Tibial nerve (tissue), 4 donors: ENCODE results near the gene MRPL9.

Experiments used
- EP300 ChIP-seq, 2 donors: sonication (generic); formaldehyde crosslinking; IDR thresholded peaks; one replicate each; pipeline ENCODE4 v1.6.1; 2017; ENCODE audit warnings: antibody characterized with exemption in 2 of 2, mild to moderate bottlenecking in 1 of 2
- POLR2A ChIP-seq, 2 donors: fragments of 450-650 bp; IDR thresholded peaks; one replicate each; pipeline ENCODE4 v1.6.1; 2017; ENCODE audit warnings: antibody characterized with exemption in 2 of 2, mild to moderate bottlenecking in 2 of 2, moderate library complexity in 2 of 2
- TF ChIP-seq, protein P1 (sequence below), 5 experiments: fragments of 200-600 bp in 3 of 5; fragments of 450-650 bp in 2 of 5; sonication (generic) in 3 of 5; IDR thresholded peaks; one replicate each; pipeline ENCODE4 v1.5.1; 2016 to 2019; ENCODE audit warnings: antibody characterized with exemption in 5 of 5, mild to moderate bottlenecking in 3 of 5, moderate library complexity in 2 of 5

DNA sequence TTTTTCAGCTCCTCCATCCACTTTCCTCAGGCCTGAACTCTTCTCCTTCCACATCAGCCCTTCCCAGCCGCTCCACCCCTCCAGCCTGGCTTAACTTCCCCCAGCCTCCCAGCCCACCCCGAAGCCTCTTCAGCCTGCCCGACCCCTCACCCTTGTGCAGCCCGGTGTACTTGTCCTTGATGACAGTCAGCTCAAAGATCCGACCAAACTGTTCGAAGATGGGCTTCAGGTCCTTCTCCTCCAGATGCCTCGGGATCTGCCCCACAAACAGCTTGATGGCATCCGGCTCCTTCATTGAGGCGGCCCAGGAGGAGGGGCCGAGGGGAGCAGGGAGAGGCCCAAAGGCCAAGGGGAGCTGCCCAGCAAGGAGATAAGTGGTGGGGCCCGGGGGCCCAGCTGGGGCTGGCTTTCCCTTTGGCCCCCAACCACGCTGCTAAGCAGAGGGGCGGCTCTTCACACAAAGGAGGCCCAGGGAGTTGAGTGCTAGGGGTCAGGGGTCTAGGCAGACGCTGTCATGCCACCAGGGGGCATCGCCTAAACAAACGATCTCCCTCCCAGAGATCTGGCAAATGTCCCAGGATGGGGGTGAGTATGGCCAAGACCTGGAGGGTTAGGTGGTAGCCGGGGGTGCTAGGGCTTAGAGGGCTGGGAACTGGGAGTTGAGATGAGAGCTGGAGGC, 47.4 kb downstream of the MRPL9 start:
- TF ChIP-seq, protein P1, sequence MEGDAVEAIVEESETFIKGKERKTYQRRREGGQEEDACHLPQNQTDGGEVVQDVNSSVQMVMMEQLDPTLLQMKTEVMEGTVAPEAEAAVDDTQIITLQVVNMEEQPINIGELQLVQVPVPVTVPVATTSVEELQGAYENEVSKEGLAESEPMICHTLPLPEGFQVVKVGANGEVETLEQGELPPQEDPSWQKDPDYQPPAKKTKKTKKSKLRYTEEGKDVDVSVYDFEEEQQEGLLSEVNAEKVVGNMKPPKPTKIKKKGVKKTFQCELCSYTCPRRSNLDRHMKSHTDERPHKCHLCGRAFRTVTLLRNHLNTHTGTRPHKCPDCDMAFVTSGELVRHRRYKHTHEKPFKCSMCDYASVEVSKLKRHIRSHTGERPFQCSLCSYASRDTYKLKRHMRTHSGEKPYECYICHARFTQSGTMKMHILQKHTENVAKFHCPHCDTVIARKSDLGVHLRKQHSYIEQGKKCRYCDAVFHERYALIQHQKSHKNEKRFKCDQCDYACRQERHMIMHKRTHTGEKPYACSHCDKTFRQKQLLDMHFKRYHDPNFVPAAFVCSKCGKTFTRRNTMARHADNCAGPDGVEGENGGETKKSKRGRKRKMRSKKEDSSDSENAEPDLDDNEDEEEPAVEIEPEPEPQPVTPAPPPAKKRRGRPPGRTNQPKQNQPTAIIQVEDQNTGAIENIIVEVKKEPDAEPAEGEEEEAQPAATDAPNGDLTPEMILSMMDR (IDR thresholded peaks at IDR 0.05) = no peak
- no peak for TF ChIP-seq POLR2A (IDR thresholded peaks at IDR 0.05)
- no peak for TF ChIP-seq EP300 (IDR thresholded peaks at IDR 0.05)
